ENCODE data around the gene PRELID3B. TPM values are rescaled to one million over a fixed set of nuclear protein-coding genes. Genes with fewer than 3 reads are reported as not detected.

PRELID3B gene
- total RNA-seq, 1 experiment from 2014 or later = 129 TPM

GRCh38 chr20:59084041-59084850, 41.7 kb upstream of the PRELID3B start:
- no peaks in the 10 kb centered on the region for H3K79me2 ChIP-seq (ENCODE audit: insufficient read depth, low read length)
- no peaks in the 10 kb centered on the region for H4K20me1 ChIP-seq (ENCODE audit: insufficient read depth)
- no peak overlapping the region for H2AFZ ChIP-seq (ENCODE audit: low read depth, low read length, poor library complexity, severe bottlenecking)
- TF ChIP-seq REST (IDR thresholded peaks at IDR 0.05; ENCODE audit: low read depth) (no peak), CBX3 (IDR thresholded peaks at IDR 0.05; ENCODE audit: low read depth) (no peak), EZH2 (IDR thresholded peaks at IDR 0.05) (no peak), MAX (IDR thresholded peaks at IDR 0.05) (no peak), ATF3 (IDR thresholded peaks at IDR 0.05) (no peak), CTCF (IDR thresholded peaks at IDR 0.05 in 2 of 3, conservative IDR thresholded peaks at IDR 0.05 in 1 of 3; ENCODE audit: borderline replicate concordance in 1 of 3, insufficient read depth in 1 of 3, low read depth in 2 of 3, low read length in 2 of 3) (no peak), ELF1 (IDR thresholded peaks at IDR 0.05; ENCODE audit: borderline replicate concordance, low read depth) (no peak), ZFX (IDR thresholded peaks at IDR 0.05) (no peak), ZBTB33 (IDR thresholded peaks at IDR 0.05; ENCODE audit: extremely low read depth, insufficient replicate concordance, low read length) (no peak), POLR2AphosphoS5 (IDR thresholded peaks at IDR 0.05; ENCODE audit: low read depth, low read length) (no peak), SP1 (IDR thresholded peaks at IDR 0.05; ENCODE audit: low read depth) (no peak), EGR1 (IDR thresholded peaks at IDR 0.05; ENCODE audit: low read depth) (no peak), POLR2A (IDR thresholded peaks at IDR 0.05; ENCODE audit: borderline replicate concordance, extremely low read depth, insufficient read depth, insufficient read length) (no peak), EZH2phosphoT487 (IDR thresholded peaks at IDR 0.05; ENCODE audit: borderline replicate concordance) (no peak), RAD21 (IDR thresholded peaks at IDR 0.05; ENCODE audit: low read depth) (no peak), SIN3A (IDR thresholded peaks at IDR 0.05; ENCODE audit: low read depth) (no peak), JUND (IDR thresholded peaks at IDR 0.05) (no peak), YY1 (IDR thresholded peaks at IDR 0.05; ENCODE audit: extremely low read depth, insufficient replicate concordance, low read depth, low read length) (no peak), CEBPB (IDR thresholded peaks at IDR 0.05; ENCODE audit: low read depth) (no peak)
- CTCF ChIA-PET = interaction anchor here (1.5 kb wide), 1 partner anchor 124 kb away, joined by 4 read pairs; no protein-coding TSS in a partner anchor
- POLR2A ChIA-PET = no interaction called here
- DNase-seq (ENCODE audit: low read depth, low spot score) (no peak), ATAC-seq (no peak)
- peaks cover 11% of the 10 kb centered on the region for H3K27me3 ChIP-seq (ENCODE audit: insufficient read depth, low read length)
- H3K27ac ChIP-seq (ENCODE audit: low read depth, low read length) = no peak overlapping the region
- H3K9me2 ChIP-seq (ENCODE audit: insufficient read depth) = no peaks in the 10 kb centered on the region
- no peak overlapping the region for H3K4me3 ChIP-seq (replicated peaks in 1 of 2; ENCODE audit: low read depth in 1 of 2, low read length in 2 of 2)
- RAD21 ChIA-PET (ENCODE audit: low non-redundant PET in 1 of 2, low total read pairs in 2 of 2, uncharacterized antibody in 2 of 2, unreplicated experiment in 2 of 2) = interaction anchor here in 1 of 2 experiments (0.8 kb wide), 1 partner anchor 10 kb away, joined by 3 read pairs; no protein-coding TSS in a partner anchor
- no peaks in the 10 kb centered on the region for H3K36me3 ChIP-seq (ENCODE audit: control insufficient read depth in 1 of 2, insufficient read depth in 2 of 2, low read length in 2 of 2)
- no peak overlapping the region for H3K9ac ChIP-seq (ENCODE audit: low read length)
- no peak overlapping the region for H3K4me2 ChIP-seq (ENCODE audit: low read length)
- no TSS peak for BruUV-seq (replicated peaks)
- peaks cover 0 to 12% of the 10 kb centered on the region in 2 experiments; a peak in 2 of 4 replicates for H3K4me1 ChIP-seq (ENCODE audit: control insufficient read depth in 1 of 2, insufficient read depth in 2 of 2, low read length in 2 of 2)
- no peaks in the 10 kb centered on the region for H3K9me3 ChIP-seq (ENCODE audit: control insufficient read depth in 1 of 2, insufficient read depth in 1 of 2, low read depth in 1 of 2, low read length in 2 of 2)
- intact Hi-C loops (cut with micrococcal nuclease) = no loop called here
